OCI-LY1 (cell line): ENCODE measurements around the gene NIPA2.

Experiments used
- EZH2 ChIP-seq: fragments of 200-600 bp; sonication (generic), shearing (Covaris generic); IDR thresholded peaks from 2 replicates; pipeline ENCODE4 v1.8.0; 2017; ENCODE audit warnings: borderline replicate concordance, mixed run types, mild to moderate bottlenecking, antibody characterized with exemption, low read length, moderate library complexity, mixed read lengths
- TF ChIP-seq, protein P1 (sequence below): fragments of 200-600 bp; sonication (generic), shearing (Covaris generic); IDR thresholded peaks from 2 replicates; pipeline ENCODE4 v1.5.1; 2017; ENCODE audit warnings: mild to moderate bottlenecking, antibody characterized with exemption, low read length, moderate library complexity, mixed read lengths

DNA sequence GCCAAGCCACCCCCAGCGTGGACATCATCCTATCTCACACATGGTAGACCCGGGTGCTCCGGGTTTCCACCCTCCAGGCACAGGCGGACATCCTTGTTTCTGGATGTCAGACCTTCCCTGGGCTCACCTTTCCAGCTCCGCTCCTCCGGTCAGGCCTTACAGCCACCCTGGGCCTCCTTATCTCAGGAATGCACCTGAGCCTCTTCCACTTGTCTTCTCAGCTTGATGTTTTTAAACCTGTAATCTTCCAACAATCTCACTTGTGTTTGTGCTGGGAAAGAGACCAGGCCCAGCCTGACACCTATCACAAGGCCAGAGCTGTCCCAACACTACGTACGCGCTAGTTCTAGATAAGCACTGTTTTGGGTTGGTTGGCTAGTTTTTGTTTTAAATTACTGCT, 53.9 kb downstream of the NIPA2 start:
- TF ChIP-seq, protein P1, sequence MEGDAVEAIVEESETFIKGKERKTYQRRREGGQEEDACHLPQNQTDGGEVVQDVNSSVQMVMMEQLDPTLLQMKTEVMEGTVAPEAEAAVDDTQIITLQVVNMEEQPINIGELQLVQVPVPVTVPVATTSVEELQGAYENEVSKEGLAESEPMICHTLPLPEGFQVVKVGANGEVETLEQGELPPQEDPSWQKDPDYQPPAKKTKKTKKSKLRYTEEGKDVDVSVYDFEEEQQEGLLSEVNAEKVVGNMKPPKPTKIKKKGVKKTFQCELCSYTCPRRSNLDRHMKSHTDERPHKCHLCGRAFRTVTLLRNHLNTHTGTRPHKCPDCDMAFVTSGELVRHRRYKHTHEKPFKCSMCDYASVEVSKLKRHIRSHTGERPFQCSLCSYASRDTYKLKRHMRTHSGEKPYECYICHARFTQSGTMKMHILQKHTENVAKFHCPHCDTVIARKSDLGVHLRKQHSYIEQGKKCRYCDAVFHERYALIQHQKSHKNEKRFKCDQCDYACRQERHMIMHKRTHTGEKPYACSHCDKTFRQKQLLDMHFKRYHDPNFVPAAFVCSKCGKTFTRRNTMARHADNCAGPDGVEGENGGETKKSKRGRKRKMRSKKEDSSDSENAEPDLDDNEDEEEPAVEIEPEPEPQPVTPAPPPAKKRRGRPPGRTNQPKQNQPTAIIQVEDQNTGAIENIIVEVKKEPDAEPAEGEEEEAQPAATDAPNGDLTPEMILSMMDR, result no peak
- no peak for TF ChIP-seq EZH2
